Transverse colon (tissue), 4 donors: ENCODE results near the gene VMO1. TPM values are rescaled to one million over a fixed set of nuclear protein-coding genes. Genes with fewer than 3 reads are reported as not detected.

Experiments
- DNase-seq: peaks from one replicate; pipeline ENCODE4 v3.0.0-alpha.2; 2019
- H3K27ac ChIP-seq, 4 donors: fragments of 200-600 bp; sonication (generic); 2 replicates each; pipeline ENCODE4 v1.5.1; 2016 to 2018; ENCODE audit warnings: inconsistent platforms in 4 of 4
- H3K27me3 ChIP-seq: fragments of 200-600 bp; sonication (generic); 2 replicates; pipeline ENCODE4 v1.5.1; 2017; ENCODE audit warnings: inconsistent platforms
- H3K36me3 ChIP-seq, 4 donors: fragments of 200-600 bp; sonication (generic); 2 replicates each; pipeline ENCODE4 v1.5.1; 2017 to 2019; ENCODE audit warnings: inconsistent platforms in 4 of 4
- H3K4me1 ChIP-seq, 4 donors: fragments of 200-600 bp; sonication (generic); 2 replicates each; pipeline ENCODE4 v1.5.1; 2017 to 2020; ENCODE audit warnings: inconsistent platforms in 4 of 4
- H3K4me3 ChIP-seq, 4 donors: fragments of 200-600 bp; sonication (generic); 1 replicate in 1 of 4; 2 replicates in 3 of 4; pipeline versions ENCODE4 v1.5.1 to v1.6.1; 2017 to 2019; ENCODE audit warnings: inconsistent platforms in 4 of 4
- H3K9me3 ChIP-seq, 2 donors: fragments of 200-600 bp; sonication (generic); 2 replicates each; pipeline ENCODE4 v1.5.1; 2017 to 2019; ENCODE audit warnings: inconsistent platforms in 2 of 2
- CTCF ChIP-seq, 5 experiments: fragments of 200-600 bp in 3 of 5; fragments of 450-650 bp in 2 of 5; sonication (generic) in 3 of 5; IDR thresholded peaks; 1 replicate in 2 of 5; 2 replicates in 3 of 5; pipeline ENCODE4 v1.5.1; 2016 to 2017; ENCODE audit warnings: antibody characterized with exemption in 5 of 5, inconsistent platforms in 3 of 5, mild to moderate bottlenecking in 2 of 5, moderate library complexity in 1 of 5
- EP300 ChIP-seq: sonication (generic); formaldehyde crosslinking; IDR thresholded peaks from one replicate; pipeline ENCODE4 v1.6.1; 2017; ENCODE audit warnings: antibody characterized with exemption, low read depth
- POLR2A ChIP-seq: fragments of 450-650 bp; IDR thresholded peaks from one replicate; pipeline ENCODE4 v1.6.1; 2016; ENCODE audit warnings: antibody characterized with exemption, mild to moderate bottlenecking, moderate library complexity
- POLR2AphosphoS5 ChIP-seq, 3 donors: sonication (generic); formaldehyde crosslinking; IDR thresholded peaks; one replicate each; pipeline ENCODE4 v1.6.1; 2016; ENCODE audit warnings: antibody characterized with exemption in 3 of 3
- WGBS, 2 donors: methylation state at CpG; one replicate each; pipeline ENCODE4 v1.1.5; 2018; ENCODE audit warnings: low coverage in 1 of 2; 5-methylcytosine and 5-hydroxymethylcytosine counted together
- in situ Hi-C, 4 donors: fragments of 200-750 bp; cut with MboI; loops; one replicate each; pipeline versions ENCODE4 v1.15.0 to v1.15.1; 2017; ENCODE audit warnings: low sequenced_read_pairs in 3 of 4, low pct_ligation_motif_present in 1 of 4, low pct_unique_long_range_greater_than_20kb in 1 of 4
- intact Hi-C: fragments of 100-400 bp; cut with DNase I; formaldehyde crosslinking; loops from one replicate; pipeline ENCODE4 v1.15.1; 2023; ENCODE audit warnings: low total_unique reads
- total RNA-seq, 4 donors: library from RNA; depleted of rRNA; stranded (reverse); fragments of >200 nt; gene quantifications; one replicate each; pipeline ENCODE4 v1.1.0, GENCODE V29; 2016

The VMO1 gene
- total RNA-seq, 4 donors from 2014 or later = 0.68 to 5.2 (median 1.9) TPM; not detected in 1

GRCh38 chr17:4790705-4791088, 4.5 kb upstream of the VMO1 start:
- Histone ChIP-seq H3K4me1 (peaks cover 11 to 39% (median 34%) of the 10 kb centered on the region in 4 donors), H3K4me3 (peak overlapping the region in 3 of 4 donors; percentile 49 to 73 (median 68)), H3K27ac (peak overlapping the region; percentile 95 to 99 (median 98)), H3K27me3 (peaks cover 7% of the 10 kb centered on the region), H3K36me3 (no peaks in the 10 kb centered on the region), H3K9me3 (no peaks in the 10 kb centered on the region)
- TF ChIP-seq EP300 (no peak), POLR2A (no peak), POLR2AphosphoS5 (IDR thresholded peaks at IDR 0.05) (no peak), CTCF (IDR thresholded peaks at IDR 0.05) (no peak)
- WGBS, 2 donors = 44 to 54% methylated on average over 6 to 7 of the region's 7 CpGs
- in situ Hi-C loops (loop anchor here in 2 of 4 donors (25.0 kb wide), 1 partner anchor 97 kb away; the partner anchor contains the start of gene C17orf107 (in 2 of the 2)), intact Hi-C loops (no loop called here)
- no peak for DNase-seq

GRCh38 chr17:4789951-4790704, 4.0 kb upstream of the VMO1 start:
- in situ Hi-C loops (loop anchor here (10.0 to 25.0 kb wide), 3 partner anchors 55 to 97 kb away; partner anchors contain the start of genes C17orf107 (in 2 of the 4), CXCL16 (in 1 of the 4), MED11 (in 1 of the 4) and ZMYND15 (in 1 of the 4)), intact Hi-C loops (loop anchor here (5.0 to 10.0 kb wide), 2 partner anchors 55 to 97 kb away; partner anchors contain the start of genes CXCL16, MED11 and ZMYND15)

GRCh38 chr17:4789701-4789950, 3.5 kb upstream of the VMO1 start:
- intact Hi-C loops (loop anchor here (5.0 to 10.0 kb wide), 2 partner anchors 55 to 98 kb away; partner anchors contain the start of genes CXCL16, MED11 and ZMYND15), in situ Hi-C loops (loop anchor here (10.0 to 25.0 kb wide), 3 partner anchors 55 to 98 kb away; partner anchors contain the start of genes C17orf107 (in 2 of the 4), CXCL16 (in 1 of the 4), MED11 (in 1 of the 4) and ZMYND15 (in 1 of the 4))

More at GRCh38 chr17:4789951-4790704, 4.0 kb upstream of the VMO1 start:
- H3K4me3 ChIP-seq = peak overlapping the region; percentile 49 to 73 (median 68)
- WGBS, 2 donors = 0 to 1% methylated on average over 11 to 90 of the region's 91 CpGs
- no peaks in the 10 kb centered on the region for H3K36me3 ChIP-seq
- peak overlapping the region; percentile 95 to 99 (median 98) for H3K27ac ChIP-seq
- TF ChIP-seq EP300 (no peak), POLR2AphosphoS5 (IDR thresholded peaks at IDR 0.05) (peak; percentile 77 to 87 (median 81)), POLR2A (peak; percentile 86), CTCF (IDR thresholded peaks at IDR 0.05) (peak; percentile 52 to 96 (median 74))
- no peaks in the 10 kb centered on the region for H3K9me3 ChIP-seq
- peaks cover 11 to 42% (median 37%) of the 10 kb centered on the region in 4 donors for H3K4me1 ChIP-seq
- DNase-seq = peak; percentile 91
- H3K27me3 ChIP-seq = peaks cover 13% of the 10 kb centered on the region

GRCh38 chr17:4788807-4789700, 2.9 kb upstream of the VMO1 start, which contains the start of gene GLTPD2:
Gene GLTPD2, plus strand, starts transcription at chr17:4788964. Its CDS starts 48 bp downstream, at chr17:4789012.
- intact Hi-C loops (loop anchor here (5.0 to 10.0 kb wide), 2 partner anchors 54 to 98 kb away; partner anchors contain the start of genes CXCL16, MED11 and ZMYND15), in situ Hi-C loops (loop anchor here (10.0 to 25.0 kb wide), 3 partner anchors 54 to 98 kb away; partner anchors contain the start of genes C17orf107 (in 2 of the 4), CXCL16 (in 1 of the 4), MED11 (in 1 of the 4) and ZMYND15 (in 1 of the 4))
- peaks cover 23% of the 10 kb centered on the region for H3K27me3 ChIP-seq
- peaks cover 11 to 42% (median 38%) of the 10 kb centered on the region in 4 donors for H3K4me1 ChIP-seq
- TF ChIP-seq CTCF (IDR thresholded peaks at IDR 0.05) (no peak), POLR2AphosphoS5 (IDR thresholded peaks at IDR 0.05) (no peak)
- H3K27ac ChIP-seq = peak within 1 kb of the TSS; percentile 95 to 99 (median 98)
- H3K4me3 ChIP-seq = peak within 1 kb of the TSS; percentile 49 to 73 (median 68)
- H3K9me3 ChIP-seq = no peaks in the 10 kb centered on the region
- peak; percentile 19 for DNase-seq
- no peaks in the 10 kb centered on the region for H3K36me3 ChIP-seq
- 34% methylated on average over 59 of the region's 62 CpGs; no CpG with 5 or more reads in 1 of the 2 donors for WGBS, 2 donors

More at GRCh38 chr17:4789701-4789950, 3.5 kb upstream of the VMO1 start:
- Histone ChIP-seq H3K4me3 (peak overlapping the region; percentile 49 to 73 (median 68)), H3K9me3 (no peaks in the 10 kb centered on the region), H3K4me1 (peaks cover 11 to 42% (median 38%) of the 10 kb centered on the region in 4 donors), H3K27me3 (peaks cover 18% of the 10 kb centered on the region), H3K36me3 (no peaks in the 10 kb centered on the region), H3K27ac (peak overlapping the region; percentile 95 to 99 (median 98))
- no peak for DNase-seq
- no peak for TF ChIP-seq POLR2A
- WGBS, 2 donors = 0% methylated on average over 13 of the region's 25 CpGs; no CpG with 5 or more reads in 1 of the 2 donors
